Activated T-cell treated with anti-CD3 and anti-CD28 coated beads, Interleukin-2, amount 50 U/mL, for 4 hours (primary cell): ENCODE results near the gene NCKAP5. TPM values are rescaled to one million over a fixed set of nuclear protein-coding genes. Genes with fewer than 3 reads are reported as not detected.

ENCODE experiments used
- ATAC-seq, 2 donors: fragments of 200-7000 bp; cut with Tn5 transposase; one replicate each; pipeline ENCODE4 v1.10.0; 2021
- DNase-seq: peaks from one replicate; pipeline ENCODE4 v3.0.0-alpha.2; 2020
- H3K27me3 Mint-ChIP-seq: one replicate; pipeline ENCODE4 v1.8.0; 2021; ENCODE audit warnings: low read depth, mixed read lengths
- H3K36me3 Mint-ChIP-seq: one replicate; pipeline ENCODE4 v1.8.0; 2022; ENCODE audit warnings: mixed read lengths; ENCODE audit not compliant: insufficient read depth
- H3K4me1 Mint-ChIP-seq: one replicate; pipeline ENCODE4 v1.8.0; 2021; ENCODE audit warnings: low read depth, mixed read lengths
- H3K4me3 Mint-ChIP-seq: one replicate; pipeline ENCODE4 v1.8.0; 2021; ENCODE audit warnings: mild to moderate bottlenecking, moderate library complexity, mixed read lengths
- H3K9me3 Mint-ChIP-seq: one replicate; pipeline ENCODE4 v1.8.0; 2021; ENCODE audit warnings: mixed read lengths
- total RNA-seq, 3 donors: library from RNA; stranded (reverse); gene quantifications; one replicate each; pipeline ENCODE4 v1.2.1, GENCODE V29; 2021

Gene NCKAP5
- total RNA-seq, 3 donors from 2014 or later = 0.03 TPM; not detected in 2

GRCh38 chr2:133004623-133005022 is 563.6 kb downstream of the NCKAP5 start:
- H3K4me1 Mint-ChIP-seq = no peaks in the 10 kb centered on the region
- no peaks in the 10 kb centered on the region for H3K27me3 Mint-ChIP-seq
- H3K4me3 Mint-ChIP-seq = no peak overlapping the region
- H3K9me3 Mint-ChIP-seq = peaks cover 17% of the 10 kb centered on the region
- ATAC-seq (no peak), DNase-seq (no peak)
- H3K36me3 Mint-ChIP-seq = no peaks in the 10 kb centered on the region

- Mint-ChIP-seq H3K4me1 (no peaks in the 10 kb centered on the region), H3K27me3 (no peaks in the 10 kb centered on the region), H3K4me3 (no peak overlapping the region), H3K36me3 (no peaks in the 10 kb centered on the region), H3K9me3 (peaks cover 9% of the 10 kb centered on the region)
- ATAC-seq (no peak), DNase-seq (no peak)
Observed at GRCh38 chr2:132999421-132999820, 568.8 kb downstream of the NCKAP5 start.

- H3K4me1 Mint-ChIP-seq = no peaks in the 10 kb centered on the region
- ATAC-seq = no peak
- DNase-seq = no peak
- no peaks in the 10 kb centered on the region for H3K27me3 Mint-ChIP-seq
- H3K4me3 Mint-ChIP-seq = no peak overlapping the region
- no peaks in the 10 kb centered on the region for H3K36me3 Mint-ChIP-seq
- H3K9me3 Mint-ChIP-seq = peaks cover 2% of the 10 kb centered on the region
Observed at GRCh38 chr2:132998221-132998620, 570.0 kb downstream of the NCKAP5 start.

- DNase-seq = no peak
- Mint-ChIP-seq H3K9me3 (no peaks in the 10 kb centered on the region), H3K4me1 (no peaks in the 10 kb centered on the region), H3K4me3 (no peak overlapping the region), H3K27me3 (no peaks in the 10 kb centered on the region), H3K36me3 (no peaks in the 10 kb centered on the region)
- no peak for ATAC-seq
Observed at GRCh38 chr2:132991471-132992045, 576.7 kb downstream of the NCKAP5 start.

GRCh38 chr2:132984731-132985130 is 583.5 kb downstream of the NCKAP5 start:
- no peak overlapping the region for H3K4me3 Mint-ChIP-seq
- no peaks in the 10 kb centered on the region for H3K27me3 Mint-ChIP-seq
- no peaks in the 10 kb centered on the region for H3K36me3 Mint-ChIP-seq

GRCh38 chr2:132980304-132980703 is 588.0 kb downstream of the NCKAP5 start:
- Mint-ChIP-seq H3K9me3 (no peaks in the 10 kb centered on the region), H3K36me3 (no peaks in the 10 kb centered on the region), H3K4me3 (no peak overlapping the region), H3K27me3 (no peaks in the 10 kb centered on the region), H3K4me1 (no peaks in the 10 kb centered on the region)
- ATAC-seq (no peak), DNase-seq (no peak)

More at GRCh38 chr2:132984731-132985130, 583.5 kb downstream of the NCKAP5 start:
- no peaks in the 10 kb centered on the region for H3K9me3 Mint-ChIP-seq
- DNase-seq (no peak), ATAC-seq (no peak)
- no peaks in the 10 kb centered on the region for H3K4me1 Mint-ChIP-seq

GRCh38 chr2:132979339-132980093 is 588.7 kb downstream of the NCKAP5 start:
- no peak for DNase-seq
- no peaks in the 10 kb centered on the region for H3K27me3 Mint-ChIP-seq

GRCh38 chr2:132978840-132979239 is 589.4 kb downstream of the NCKAP5 start:
- no peaks in the 10 kb centered on the region for H3K4me1 Mint-ChIP-seq
- H3K36me3 Mint-ChIP-seq = no peaks in the 10 kb centered on the region
- no peak for DNase-seq
- H3K27me3 Mint-ChIP-seq = no peaks in the 10 kb centered on the region
- H3K9me3 Mint-ChIP-seq = no peaks in the 10 kb centered on the region
- H3K4me3 Mint-ChIP-seq = no peak overlapping the region
- no peak for ATAC-seq

More at GRCh38 chr2:132979339-132980093, 588.7 kb downstream of the NCKAP5 start:
- ATAC-seq = no peak
- H3K4me1 Mint-ChIP-seq = no peaks in the 10 kb centered on the region
- H3K4me3 Mint-ChIP-seq = no peak overlapping the region
- H3K36me3 Mint-ChIP-seq = no peaks in the 10 kb centered on the region
- H3K9me3 Mint-ChIP-seq = no peaks in the 10 kb centered on the region

GRCh38 chr2:132977812-132978529 is 590.3 kb downstream of the NCKAP5 start:
- Mint-ChIP-seq H3K4me3 (no peak overlapping the region), H3K4me1 (no peaks in the 10 kb centered on the region), H3K9me3 (no peaks in the 10 kb centered on the region), H3K27me3 (no peaks in the 10 kb centered on the region), H3K36me3 (no peaks in the 10 kb centered on the region)
- no peak for ATAC-seq
- DNase-seq = no peak

GRCh38 chr2:132975193-132976105 is 592.8 kb downstream of the NCKAP5 start:
- no peaks in the 10 kb centered on the region for H3K4me1 Mint-ChIP-seq
- H3K27me3 Mint-ChIP-seq = no peaks in the 10 kb centered on the region
- ATAC-seq (no peak), DNase-seq (no peak)
- no peaks in the 10 kb centered on the region for H3K36me3 Mint-ChIP-seq
- H3K9me3 Mint-ChIP-seq = peaks cover 4% of the 10 kb centered on the region
- no peak overlapping the region for H3K4me3 Mint-ChIP-seq

GRCh38 chr2:132974467-132975095 is 593.7 kb downstream of the NCKAP5 start:
- Mint-ChIP-seq H3K27me3 (no peaks in the 10 kb centered on the region), H3K36me3 (no peaks in the 10 kb centered on the region), H3K4me1 (no peaks in the 10 kb centered on the region), H3K9me3 (peaks cover 8% of the 10 kb centered on the region), H3K4me3 (no peak overlapping the region)
- no peak for DNase-seq
- ATAC-seq = no peak

- no peaks in the 10 kb centered on the region for H3K27me3 Mint-ChIP-seq
- H3K4me1 Mint-ChIP-seq = no peaks in the 10 kb centered on the region
- no peaks in the 10 kb centered on the region for H3K36me3 Mint-ChIP-seq
- H3K4me3 Mint-ChIP-seq = no peak overlapping the region
- DNase-seq (no peak), ATAC-seq (no peak)
- peaks cover 8% of the 10 kb centered on the region for H3K9me3 Mint-ChIP-seq
Observed at GRCh38 chr2:132971310-132972061, 596.8 kb downstream of the NCKAP5 start.

- Mint-ChIP-seq H3K4me1 (no peaks in the 10 kb centered on the region), H3K4me3 (no peak overlapping the region), H3K27me3 (no peaks in the 10 kb centered on the region), H3K36me3 (no peaks in the 10 kb centered on the region), H3K9me3 (peaks cover 8% of the 10 kb centered on the region)
- no peak for ATAC-seq
- no peak for DNase-seq
Observed at GRCh38 chr2:132969371-132969985, 598.8 kb downstream of the NCKAP5 start.
